ENCODE data around the gene GRPEL2. TPM values are rescaled to one million over a fixed set of nuclear protein-coding genes. Genes with fewer than 3 reads are reported as not detected.
"Not testable (repeated sequence)": the region's sequence is repeated elsewhere in the genome, so short reads cannot be mapped to it uniquely, and the experiment has no call there.

The GRPEL2 gene
- total RNA-seq, 1 experiment from 2014 or later: 36.8 TPM

GRCh38 chr5:149391524-149391923, 46.2 kb downstream of the GRPEL2 start:
- no TSS peak for BruUV-seq (replicated peaks)
- POLR2A ChIA-PET: no interaction called here
- no peaks in the 10 kb centered on the region for H3K27me3 Mint-ChIP-seq (ENCODE audit: insufficient read depth, unreplicated experiment)

GRCh38 chr5:149392718-149393117, 47.4 kb downstream of the GRPEL2 start:
- Mint-ChIP-seq H3K27ac (ENCODE audit: unreplicated experiment) (no peak overlapping the region), H3K4me3 (ENCODE audit: unreplicated experiment) (no peak overlapping the region), H3K9me3 (ENCODE audit: unreplicated experiment) (no peaks in the 10 kb centered on the region), H3K36me3 (ENCODE audit: insufficient read depth, unreplicated experiment) (no peaks in the 10 kb centered on the region), H3K27me3 (ENCODE audit: insufficient read depth, unreplicated experiment) (no peaks in the 10 kb centered on the region), H3K4me1 (ENCODE audit: low read depth, unreplicated experiment) (no peaks in the 10 kb centered on the region)
- BruUV-seq (replicated peaks): no TSS peak
- intact Hi-C loops (cut with micrococcal nuclease; ENCODE audit: unreplicated experiment): no loop called here
- CTCF ChIA-PET: no interaction called here
- POLR2A ChIA-PET: no interaction called here
- no peak overlapping the region for H3K4me3 ChIP-seq (ENCODE audit: low read depth, low read length)
- no peak for DNase-seq
- H3K4me1 ChIP-seq: no peaks in the 10 kb centered on the region
- H3K9me3 ChIP-seq: no peaks in the 10 kb centered on the region
- no peaks in the 10 kb centered on the region for H3K27me3 ChIP-seq (replicated peaks; ENCODE audit: control insufficient read depth, insufficient read depth, low read length)
- TF ChIP-seq, protein P1, sequence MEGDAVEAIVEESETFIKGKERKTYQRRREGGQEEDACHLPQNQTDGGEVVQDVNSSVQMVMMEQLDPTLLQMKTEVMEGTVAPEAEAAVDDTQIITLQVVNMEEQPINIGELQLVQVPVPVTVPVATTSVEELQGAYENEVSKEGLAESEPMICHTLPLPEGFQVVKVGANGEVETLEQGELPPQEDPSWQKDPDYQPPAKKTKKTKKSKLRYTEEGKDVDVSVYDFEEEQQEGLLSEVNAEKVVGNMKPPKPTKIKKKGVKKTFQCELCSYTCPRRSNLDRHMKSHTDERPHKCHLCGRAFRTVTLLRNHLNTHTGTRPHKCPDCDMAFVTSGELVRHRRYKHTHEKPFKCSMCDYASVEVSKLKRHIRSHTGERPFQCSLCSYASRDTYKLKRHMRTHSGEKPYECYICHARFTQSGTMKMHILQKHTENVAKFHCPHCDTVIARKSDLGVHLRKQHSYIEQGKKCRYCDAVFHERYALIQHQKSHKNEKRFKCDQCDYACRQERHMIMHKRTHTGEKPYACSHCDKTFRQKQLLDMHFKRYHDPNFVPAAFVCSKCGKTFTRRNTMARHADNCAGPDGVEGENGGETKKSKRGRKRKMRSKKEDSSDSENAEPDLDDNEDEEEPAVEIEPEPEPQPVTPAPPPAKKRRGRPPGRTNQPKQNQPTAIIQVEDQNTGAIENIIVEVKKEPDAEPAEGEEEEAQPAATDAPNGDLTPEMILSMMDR (IDR thresholded peaks at IDR 0.05; ENCODE audit: insufficient read depth in 1 of 2, low read depth in 1 of 2, low read length in 1 of 2, severe bottlenecking in 1 of 2, unreplicated experiment in 1 of 2): no peak
- H3K36me3 ChIP-seq (ENCODE audit: control insufficient read depth, insufficient read depth, low read length): no peaks in the 10 kb centered on the region

More at GRCh38 chr5:149391524-149391923, 46.2 kb downstream of the GRPEL2 start:
- TF ChIP-seq, protein P1 (IDR thresholded peaks at IDR 0.05; ENCODE audit: insufficient read depth in 1 of 2, low read depth in 1 of 2, low read length in 1 of 2, severe bottlenecking in 1 of 2, unreplicated experiment in 1 of 2): no peak
- H3K4me1 Mint-ChIP-seq (ENCODE audit: low read depth, unreplicated experiment): no peaks in the 10 kb centered on the region
- no peaks in the 10 kb centered on the region for H3K9me3 ChIP-seq
- H3K36me3 Mint-ChIP-seq (ENCODE audit: insufficient read depth, unreplicated experiment): no peaks in the 10 kb centered on the region
- no peak for DNase-seq
- H3K27me3 ChIP-seq (replicated peaks; ENCODE audit: control insufficient read depth, insufficient read depth, low read length): no peaks in the 10 kb centered on the region
- no peaks in the 10 kb centered on the region for H3K36me3 ChIP-seq (ENCODE audit: control insufficient read depth, insufficient read depth, low read length)
- no peaks in the 10 kb centered on the region for H3K4me1 ChIP-seq
- H3K4me3 ChIP-seq (ENCODE audit: low read depth, low read length): no peak overlapping the region
- no peaks in the 10 kb centered on the region for H3K9me3 Mint-ChIP-seq (ENCODE audit: unreplicated experiment)
- H3K27ac Mint-ChIP-seq (ENCODE audit: unreplicated experiment): no peak overlapping the region
- intact Hi-C loops (cut with micrococcal nuclease; ENCODE audit: unreplicated experiment): no loop called here
- CTCF ChIA-PET: no interaction called here
- H3K4me3 Mint-ChIP-seq (ENCODE audit: unreplicated experiment): no peak overlapping the region

DNA sequence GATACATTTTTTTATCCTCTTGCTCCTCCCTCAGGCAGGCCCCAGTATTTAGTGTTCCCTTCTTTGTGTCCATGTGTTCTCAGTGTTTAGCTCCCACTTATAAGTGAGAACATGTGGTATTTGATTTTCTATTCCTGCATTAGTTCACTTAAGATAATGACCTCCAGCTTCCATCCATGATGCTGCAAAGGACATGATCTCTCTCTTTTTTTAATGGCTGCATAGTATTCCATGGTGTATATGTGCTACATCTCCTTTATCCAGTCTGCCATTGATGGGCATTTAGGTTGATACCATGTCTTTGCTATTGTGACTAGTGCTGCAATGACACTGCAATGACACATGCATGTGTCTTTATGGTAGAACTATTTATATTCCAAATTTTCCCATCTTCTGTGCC, 49.7 kb downstream of the GRPEL2 start:
- H3K4me3 ChIP-seq (ENCODE audit: low read depth, low read length); H3K9me3 ChIP-seq; H3K36me3 ChIP-seq (ENCODE audit: control insufficient read depth, insufficient read depth, low read length); CTCF ChIA-PET; H3K27me3 ChIP-seq (replicated peaks; ENCODE audit: control insufficient read depth, insufficient read depth, low read length); H3K4me1 Mint-ChIP-seq (ENCODE audit: low read depth, unreplicated experiment); H3K9me3 Mint-ChIP-seq (ENCODE audit: unreplicated experiment); H3K27ac Mint-ChIP-seq (ENCODE audit: unreplicated experiment); H3K36me3 Mint-ChIP-seq (ENCODE audit: insufficient read depth, unreplicated experiment); DNase-seq; intact Hi-C loops (cut with micrococcal nuclease; ENCODE audit: unreplicated experiment); H3K4me3 Mint-ChIP-seq (ENCODE audit: unreplicated experiment); POLR2A ChIA-PET; H3K4me1 ChIP-seq; H3K27me3 Mint-ChIP-seq (ENCODE audit: insufficient read depth, unreplicated experiment); BruUV-seq (replicated peaks): not testable (repeated sequence)

DNA sequence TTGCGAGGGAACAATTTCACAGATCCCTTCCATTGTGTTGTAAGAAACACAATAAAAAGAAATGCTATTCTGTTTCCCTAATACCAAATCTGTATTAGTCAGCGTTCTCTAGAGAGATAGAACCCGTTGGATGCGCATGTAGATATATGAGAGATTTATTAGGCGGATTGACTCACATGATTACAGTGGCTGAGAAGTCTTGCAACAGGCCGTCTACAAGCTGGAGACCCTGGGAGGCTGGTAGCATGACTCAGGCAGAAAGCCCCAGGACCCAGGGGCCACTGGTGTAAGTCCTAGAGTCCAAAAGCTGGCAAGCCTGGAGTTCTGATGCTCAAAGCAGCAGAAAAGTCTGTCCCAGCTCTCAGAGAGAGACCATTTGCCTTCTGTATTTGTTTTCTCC, 52.2 kb downstream of the GRPEL2 start:
- ChIA-PET POLR2A (no interaction called here), CTCF (no interaction called here)
- Mint-ChIP-seq H3K4me1 (ENCODE audit: low read depth, unreplicated experiment) (peaks cover 10% of the 10 kb centered on the region), H3K9me3 (ENCODE audit: unreplicated experiment) (no peaks in the 10 kb centered on the region), H3K27me3 (ENCODE audit: insufficient read depth, unreplicated experiment) (no peaks in the 10 kb centered on the region), H3K36me3 (ENCODE audit: insufficient read depth, unreplicated experiment) (no peaks in the 10 kb centered on the region), H3K4me3 (ENCODE audit: unreplicated experiment) (no peak overlapping the region), H3K27ac (ENCODE audit: unreplicated experiment) (no peak overlapping the region)
- Histone ChIP-seq H3K4me3 (ENCODE audit: low read depth, low read length) (no peak overlapping the region), H3K9me3 (no peaks in the 10 kb centered on the region), H3K27me3 (replicated peaks; ENCODE audit: control insufficient read depth, insufficient read depth, low read length) (no peaks in the 10 kb centered on the region), H3K36me3 (ENCODE audit: control insufficient read depth, insufficient read depth, low read length) (no peaks in the 10 kb centered on the region), H3K4me1 (peaks cover 10% of the 10 kb centered on the region; the same call in 1 of the 2 replicates)
- intact Hi-C loops (cut with micrococcal nuclease; ENCODE audit: unreplicated experiment): no loop called here
- DNase-seq: no peak
- TF ChIP-seq, protein P1 (IDR thresholded peaks at IDR 0.05; ENCODE audit: insufficient read depth in 1 of 2, low read depth in 1 of 2, low read length in 1 of 2, severe bottlenecking in 1 of 2, unreplicated experiment in 1 of 2): no peak
- BruUV-seq (replicated peaks): no TSS peak

DNA sequence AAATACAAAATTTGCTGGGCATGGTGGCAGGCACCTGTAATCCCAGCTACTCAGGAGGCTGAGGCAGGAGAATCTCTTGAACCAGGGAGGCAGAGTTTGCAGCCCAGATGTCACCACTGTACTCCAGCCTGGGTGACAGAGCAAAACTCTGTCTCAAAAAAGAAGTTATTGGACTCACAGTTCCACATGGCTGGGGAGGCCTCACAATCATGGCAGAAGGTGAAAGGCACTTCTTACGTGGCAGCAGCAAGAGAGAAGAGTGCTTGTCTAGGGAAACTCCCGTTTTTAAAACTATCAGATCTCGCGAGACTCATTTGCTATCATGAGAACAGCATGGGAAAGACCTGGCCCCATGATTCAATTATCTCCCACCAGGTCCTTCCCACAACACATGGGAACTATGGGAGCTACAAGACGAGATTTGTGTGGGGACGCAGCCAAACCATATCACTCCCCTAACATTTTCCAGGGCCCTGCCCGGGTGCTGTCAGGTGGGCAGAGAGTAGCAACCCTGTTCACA, 53.5 kb downstream of the GRPEL2 start:
- H3K36me3 ChIP-seq (ENCODE audit: control insufficient read depth, insufficient read depth, low read length); H3K27me3 ChIP-seq (replicated peaks; ENCODE audit: control insufficient read depth, insufficient read depth, low read length); POLR2A ChIA-PET; H3K27me3 Mint-ChIP-seq (ENCODE audit: insufficient read depth, unreplicated experiment); intact Hi-C loops (cut with micrococcal nuclease; ENCODE audit: unreplicated experiment); DNase-seq; BruUV-seq (replicated peaks); H3K9me3 ChIP-seq; H3K27ac Mint-ChIP-seq (ENCODE audit: unreplicated experiment); H3K4me3 ChIP-seq (ENCODE audit: low read depth, low read length); H3K36me3 Mint-ChIP-seq (ENCODE audit: insufficient read depth, unreplicated experiment); H3K4me1 Mint-ChIP-seq (ENCODE audit: low read depth, unreplicated experiment); H3K4me3 Mint-ChIP-seq (ENCODE audit: unreplicated experiment); H3K9me3 Mint-ChIP-seq (ENCODE audit: unreplicated experiment): not testable (repeated sequence)
- H3K4me1 ChIP-seq: peaks cover 10% of the 10 kb centered on the region; the same call in 1 of the 2 replicates
- CTCF ChIA-PET: interaction anchor here (0.6 kb wide), 1 partner anchor 215 kb away, joined by 3 read pairs; no protein-coding TSS in a partner anchor

Data from Caco-2 (cell line).